MM.1S (cell line): ENCODE data around the gene SCN10A.

Source experiments
- DNase-seq: peaks from one replicate; pipeline ENCODE4 v3.0.0-alpha.2; 2015
- H2AFZ ChIP-seq: fragments of 300-600 bp; sonication (generic); 2 replicates; pipeline ENCODE4 v1.6.0; 2016; ENCODE audit warnings: antibody characterized with exemption, low read length
- H3F3A ChIP-seq: fragments of 300-600 bp; sonication (generic); 2 replicates; pipeline ENCODE4 v1.6.1; 2016; ENCODE audit warnings: mild to moderate bottlenecking, antibody characterized with exemption, low read length, moderate library complexity, mixed read lengths; ENCODE audit not compliant: insufficient read depth
- H3K27ac ChIP-seq: fragments of 300-600 bp; sonication (generic); 2 replicates; pipeline ENCODE4 v1.5.1; 2016; ENCODE audit warnings: mild to moderate bottlenecking, low read length
- H3K27me3 ChIP-seq: fragments of 300-600 bp; sonication (generic); replicated peaks from 2 replicates; pipeline ENCODE4 v1.6.0; 2016; ENCODE audit warnings: low read length; ENCODE audit not compliant: insufficient read depth
- H3K36me3 ChIP-seq: fragments of 300-600 bp; sonication (generic); replicated peaks from 2 replicates; pipeline ENCODE4 v1.6.1; 2016; ENCODE audit warnings: mild to moderate bottlenecking, low read length, mixed read lengths; ENCODE audit not compliant: insufficient read depth
- H3K4me1 ChIP-seq: fragments of 300-600 bp; sonication (generic); 2 replicates; pipeline ENCODE4 v1.6.1; 2016; ENCODE audit warnings: low read length, mixed read lengths
- H3K4me2 ChIP-seq: fragments of 300-600 bp; sonication (generic); 2 replicates; pipeline ENCODE4 v1.6.0; 2016; ENCODE audit warnings: low read depth, low read length
- H3K4me3 ChIP-seq: fragments of 300-600 bp; sonication (generic); 2 replicates; pipeline ENCODE4 v1.5.1; 2016; ENCODE audit warnings: low read length, mixed read lengths
- H3K79me2 ChIP-seq: fragments of 300-600 bp; sonication (generic); 2 replicates; pipeline ENCODE4 v1.6.1; 2016; ENCODE audit warnings: mixed run types, low read length, mixed read lengths
- H3K9ac ChIP-seq: fragments of 300-600 bp; sonication (generic); 2 replicates; pipeline ENCODE4 v1.6.1; 2016; ENCODE audit warnings: low read length, mixed read lengths
- H3K9me2 ChIP-seq: fragments of 300-600 bp; sonication (generic); replicated peaks from 2 replicates; pipeline ENCODE4 v1.6.1; 2016; ENCODE audit warnings: mild to moderate bottlenecking, low read length, mixed read lengths; ENCODE audit not compliant: insufficient read depth
- H3K9me3 ChIP-seq: fragments of 300-600 bp; sonication (generic); replicated peaks from 2 replicates; pipeline ENCODE4 v1.6.1; 2016; ENCODE audit warnings: mild to moderate bottlenecking, low read length, mixed read lengths; ENCODE audit not compliant: insufficient read depth
- H4K20me1 ChIP-seq: fragments of 300-600 bp; sonication (generic); 2 replicates; pipeline ENCODE4 v1.6.1; 2016; ENCODE audit warnings: mild to moderate bottlenecking, low read length, moderate library complexity, mixed read lengths; ENCODE audit not compliant: insufficient read depth
- EZH2 ChIP-seq: fragments of 300-600 bp; sonication (generic); optimal IDR thresholded peaks from 2 replicates; pipeline ENCODE3; 2017; ENCODE audit warnings: low read depth, mild to moderate bottlenecking, antibody characterized with exemption, low read length, mixed read lengths
- EZH2phosphoT487 ChIP-seq: fragments of 300-600 bp; sonication (generic); IDR thresholded peaks from 2 replicates; pipeline ENCODE4 v1.6.1; 2018; ENCODE audit warnings: antibody characterized with exemption, low read length
- TF ChIP-seq, protein P1 (sequence below): fragments of 300-600 bp; sonication (generic); IDR thresholded peaks from 2 replicates; pipeline ENCODE4 v1.5.1; 2016; ENCODE audit warnings: antibody characterized with exemption, low read length, mixed read lengths

Gene SCN10A

DNA sequence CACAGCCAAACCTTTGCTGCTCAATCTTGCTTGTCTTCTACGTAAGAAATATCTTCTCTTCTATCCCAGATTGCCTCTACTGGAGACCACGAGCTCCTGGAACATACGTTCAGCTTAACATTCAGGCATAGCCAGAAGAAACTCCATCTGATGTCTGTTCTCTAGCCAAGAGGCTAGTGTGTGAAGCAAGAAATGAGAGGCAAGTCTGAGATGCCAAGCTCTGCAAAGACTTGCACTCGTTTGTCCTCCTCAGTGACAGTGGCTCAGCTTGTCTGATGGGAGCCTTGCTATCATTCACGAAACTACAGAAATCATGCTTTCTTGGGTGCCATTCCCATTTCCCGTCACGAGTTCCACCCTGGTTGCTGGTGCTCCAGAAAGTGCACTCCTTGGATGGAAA lies at the start of gene SCN10A:
Gene SCN10A (minus strand): TSS at position 192 of the 400 bp plus-strand sequence. CDS start 22,207 bp downstream, outside the sequence.
- Histone ChIP-seq H3K27ac (no peak within 1 kb of the TSS), H3K4me1 (no peaks in the 10 kb centered on the region), H3K27me3 (no peaks in the 10 kb centered on the region), H2AFZ (no peak within 1 kb of the TSS), H3K9ac (no peak within 1 kb of the TSS), H3F3A (no peaks in the 10 kb centered on the region), H3K4me2 (no peak within 1 kb of the TSS), H3K9me3 (no peaks in the 10 kb centered on the region), H3K4me3 (no peak within 1 kb of the TSS), H4K20me1 (no peaks in the 10 kb centered on the region), H3K36me3 (no peaks in the 10 kb centered on the region), H3K79me2 (no peaks in the 10 kb centered on the region), H3K9me2 (no peaks in the 10 kb centered on the region)
- DNase-seq, result no peak
- TF ChIP-seq, protein P1, sequence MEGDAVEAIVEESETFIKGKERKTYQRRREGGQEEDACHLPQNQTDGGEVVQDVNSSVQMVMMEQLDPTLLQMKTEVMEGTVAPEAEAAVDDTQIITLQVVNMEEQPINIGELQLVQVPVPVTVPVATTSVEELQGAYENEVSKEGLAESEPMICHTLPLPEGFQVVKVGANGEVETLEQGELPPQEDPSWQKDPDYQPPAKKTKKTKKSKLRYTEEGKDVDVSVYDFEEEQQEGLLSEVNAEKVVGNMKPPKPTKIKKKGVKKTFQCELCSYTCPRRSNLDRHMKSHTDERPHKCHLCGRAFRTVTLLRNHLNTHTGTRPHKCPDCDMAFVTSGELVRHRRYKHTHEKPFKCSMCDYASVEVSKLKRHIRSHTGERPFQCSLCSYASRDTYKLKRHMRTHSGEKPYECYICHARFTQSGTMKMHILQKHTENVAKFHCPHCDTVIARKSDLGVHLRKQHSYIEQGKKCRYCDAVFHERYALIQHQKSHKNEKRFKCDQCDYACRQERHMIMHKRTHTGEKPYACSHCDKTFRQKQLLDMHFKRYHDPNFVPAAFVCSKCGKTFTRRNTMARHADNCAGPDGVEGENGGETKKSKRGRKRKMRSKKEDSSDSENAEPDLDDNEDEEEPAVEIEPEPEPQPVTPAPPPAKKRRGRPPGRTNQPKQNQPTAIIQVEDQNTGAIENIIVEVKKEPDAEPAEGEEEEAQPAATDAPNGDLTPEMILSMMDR, result no peak
- TF ChIP-seq EZH2 (no peak), EZH2phosphoT487 (no peak)

DNA sequence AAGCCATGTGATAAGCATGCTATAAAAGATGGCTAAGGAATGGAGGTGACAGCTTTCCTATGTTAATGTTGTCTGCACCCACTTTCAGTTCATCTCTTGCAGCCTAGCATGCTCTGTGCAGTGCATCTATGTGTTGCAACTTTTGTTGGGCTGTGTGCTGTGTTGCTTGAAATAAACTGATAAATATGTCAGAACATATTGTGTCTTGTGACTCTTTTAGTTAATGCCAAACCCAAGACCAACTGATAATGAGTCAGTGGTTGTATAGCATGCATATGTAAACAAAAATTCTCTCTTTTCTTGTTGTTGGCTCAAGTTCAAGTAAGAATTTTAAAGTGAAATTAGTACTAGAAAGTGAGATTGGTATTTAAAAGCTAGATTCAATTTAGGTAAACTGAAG lies 37.0 kb upstream of the SCN10A start:
- no peak overlapping the region for H2AFZ ChIP-seq
- H3K36me3 ChIP-seq, result no peaks in the 10 kb centered on the region
- TF ChIP-seq, protein P1, result no peak
- TF ChIP-seq EZH2phosphoT487 (no peak), EZH2 (no peak)
- DNase-seq, result no peak
- no peak overlapping the region for H3K4me3 ChIP-seq
- no peak overlapping the region for H3K27ac ChIP-seq
- H3K79me2 ChIP-seq, result no peaks in the 10 kb centered on the region
- no peaks in the 10 kb centered on the region for H3F3A ChIP-seq
- no peaks in the 10 kb centered on the region for H3K9me2 ChIP-seq
- no peak overlapping the region for H3K4me2 ChIP-seq
- no peaks in the 10 kb centered on the region for H3K9me3 ChIP-seq
- H4K20me1 ChIP-seq, result no peaks in the 10 kb centered on the region
- no peak overlapping the region for H3K9ac ChIP-seq
- no peaks in the 10 kb centered on the region for H3K4me1 ChIP-seq
- H3K27me3 ChIP-seq, result no peaks in the 10 kb centered on the region

DNA sequence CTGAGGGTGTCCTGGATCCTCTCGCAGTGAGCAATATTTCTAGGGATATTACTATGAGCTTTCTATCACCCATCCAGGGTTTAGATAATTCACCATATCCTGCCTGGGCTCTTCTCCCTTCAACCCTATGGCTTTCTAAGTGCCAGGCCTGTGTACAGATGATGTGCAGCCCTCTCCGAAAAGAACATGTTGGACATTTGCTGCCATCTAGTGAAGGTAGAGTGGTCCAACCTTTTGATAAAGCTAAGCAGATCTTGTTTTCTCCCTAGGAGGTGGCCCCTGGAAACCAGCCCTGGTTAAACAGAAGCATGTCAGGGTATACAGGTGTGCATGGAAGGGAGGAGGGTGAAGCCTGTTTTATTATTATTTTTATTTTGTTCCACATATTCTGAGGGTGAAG lies 27.9 kb upstream of the SCN10A start:
- TF ChIP-seq EZH2 (no peak), EZH2phosphoT487 (no peak)
- TF ChIP-seq, protein P1, result 0 out of 2 replicates have a peak, but pooled peaks have one; percentile 11
- H3K9me2 ChIP-seq, result no peaks in the 10 kb centered on the region
- H3K9ac ChIP-seq, result no peak overlapping the region
- H3K79me2 ChIP-seq, result no peaks in the 10 kb centered on the region
- H3K36me3 ChIP-seq, result no peaks in the 10 kb centered on the region
- H2AFZ ChIP-seq, result no peak overlapping the region
- no peak overlapping the region for H3K27ac ChIP-seq
- H3K4me3 ChIP-seq, result no peak overlapping the region
- no peaks in the 10 kb centered on the region for H3K9me3 ChIP-seq
- no peaks in the 10 kb centered on the region for H4K20me1 ChIP-seq
- H3K27me3 ChIP-seq, result no peaks in the 10 kb centered on the region
- no peaks in the 10 kb centered on the region for H3K4me1 ChIP-seq
- DNase-seq, result no peak
- no peaks in the 10 kb centered on the region for H3F3A ChIP-seq
- no peak overlapping the region for H3K4me2 ChIP-seq
